HG03097 (cell line): ENCODE measurements around the gene CTSF.
"Not testable (repeated sequence)": the region's sequence is repeated elsewhere in the genome, so short reads cannot be mapped to it uniquely, and the experiment has no call there.

Source experiments
- ATAC-seq: cut with Tn5 transposase; IDR thresholded peaks from one replicate; pipeline ENCODE4 v1.9.1; 2021; ENCODE audit not compliant: unreplicated experiment, low FRiP score

The CTSF gene

GRCh38 chr11:66568124-66568916, at the start of gene CTSF:
Gene CTSF (minus strand): TSS chr11:66568606. CDS start chr11:66568486, 120 bp downstream.
- ATAC-seq = no peak

GRCh38 chr11:66617155-66617834, 48.9 kb upstream of the CTSF start:
- no peak for ATAC-seq

- ATAC-seq = peak; percentile 84
Measured at GRCh38 chr11:66616379-66617154, 48.2 kb upstream of the CTSF start, which contains the start of gene RBM14. Gene RBM14 (plus strand): TSS chr11:66616630. CDS start chr11:66616721, 91 bp downstream.

- no peak for ATAC-seq
Measured at GRCh38 chr11:66614073-66614472, 45.7 kb upstream of the CTSF start.

- ATAC-seq = no peak
Measured at GRCh38 chr11:66612458-66612857, 44.1 kb upstream of the CTSF start.

- ATAC-seq = no peak
Measured at GRCh38 chr11:66609721-66610617, 41.6 kb upstream of the CTSF start.

GRCh38 chr11:66607126-66607834, 38.9 kb upstream of the CTSF start:
- no peak for ATAC-seq

GRCh38 chr11:66606608-66607007, 38.2 kb upstream of the CTSF start:
- not testable (repeated sequence) for ATAC-seq

GRCh38 chr11:66604155-66604554, 35.7 kb upstream of the CTSF start:
- ATAC-seq = no peak

GRCh38 chr11:66603072-66603471, 34.7 kb upstream of the CTSF start:
- no peak for ATAC-seq

GRCh38 chr11:66600631-66601233, 32.3 kb upstream of the CTSF start:
- no peak for ATAC-seq

- ATAC-seq = no peak
Measured at GRCh38 chr11:66600219-66600618, 31.8 kb upstream of the CTSF start.

GRCh38 chr11:66598993-66599392, 30.6 kb upstream of the CTSF start:
- no peak for ATAC-seq

GRCh38 chr11:66595245-66595904, 27.0 kb upstream of the CTSF start:
- no peak for ATAC-seq

GRCh38 chr11:66593650-66594049, 25.2 kb upstream of the CTSF start:
- ATAC-seq = no peak

GRCh38 chr11:66593303-66593635, 24.9 kb upstream of the CTSF start:
- ATAC-seq = no peak

- peak; percentile 82 for ATAC-seq
Measured at GRCh38 chr11:66592457-66593302, 24.3 kb upstream of the CTSF start, which contains the start of the genes CCDC87 and CCS. Gene CCDC87 (minus strand): TSS chr11:66593063. CDS start chr11:66593015, 48 bp downstream. Gene CCS (plus strand): TSS chr11:66593185. CDS start chr11:66593262, 77 bp downstream.

GRCh38 chr11:66591175-66591574, 22.8 kb upstream of the CTSF start:
- no peak for ATAC-seq
